SK-N-SH (cell line): ENCODE measurements around the gene SLC15A1. TPM values are rescaled to one million over a fixed set of nuclear protein-coding genes. Genes with fewer than 3 reads are reported as not detected.

ENCODE experiments used
- CTCF ChIA-PET: fragments of 300-600, 350-600 bp; formaldehyde crosslinking; extraction: SDS; loops from one replicate; lab custom pipeline; 2021; lab: Yijun Ruan, JAX
- POLR2A ChIA-PET: fragments of 350-600 bp; sonication (Branson Sonifier 250); formaldehyde crosslinking; extraction: SDS; loops from one replicate; lab custom pipeline; 2020; ENCODE audit warnings: antibody characterized with exemption, inconsistent platforms; lab: Yijun Ruan, JAX
- DNase-seq: peaks from one replicate; pipeline ENCODE4 v3.0.0; 2012
- H2AFZ ChIP-seq: fragments of 200-600 bp; sonication (generic); 2 replicates; pipeline ENCODE4 v1.8.1; 2016; ENCODE audit warnings: antibody characterized with exemption, mild to moderate bottlenecking, low read depth
- H3F3A ChIP-seq: fragments of 200-600 bp; sonication (generic); replicated peaks from 2 replicates; pipeline ENCODE3; 2016; ENCODE audit warnings: antibody characterized with exemption, mild to moderate bottlenecking; ENCODE audit not compliant: insufficient read depth
- H3K27ac ChIP-seq, 2 experiments: fragments of 200-500 bp in 1 of 2; fragments of 200-600 bp in 1 of 2; sonication (Bioruptor generic) in 1 of 2; sonication (generic), shearing (Covaris generic) in 1 of 2; 2 replicates each; pipeline versions ENCODE4 v1.5.1 to v1.6.1; 2014 to 2016; ENCODE audit warnings: low read depth in 2 of 2, inconsistent platforms in 1 of 2, low read length in 1 of 2, mild to moderate bottlenecking in 1 of 2, mixed read lengths in 1 of 2
- H3K27me3 ChIP-seq: fragments of 200-600 bp; sonication (generic), shearing (Covaris generic); 2 replicates; pipeline ENCODE4 v1.6.1; 2016; ENCODE audit warnings: mixed run types; ENCODE audit not compliant: insufficient read depth
- H3K36me3 ChIP-seq, 2 experiments: fragments of 200-500 bp in 1 of 2; fragments of 200-600 bp in 1 of 2; sonication (Bioruptor generic) in 1 of 2; sonication (generic) in 1 of 2; replicated peaks in 1 of 2; 2 replicates each; pipeline versions ENCODE3 to v1.5.1; 2014 to 2016; ENCODE audit warnings: low read length in 1 of 2, mild to moderate bottlenecking in 1 of 2; ENCODE audit not compliant: insufficient read depth in 2 of 2, control insufficient read depth in 1 of 2
- H3K4me1 ChIP-seq, 2 experiments: fragments of 200-500 bp in 1 of 2; fragments of 200-600 bp in 1 of 2; sonication (Bioruptor generic) in 1 of 2; sonication (generic), shearing (Covaris generic) in 1 of 2; 2 replicates each; pipeline versions ENCODE4 v1.5.1 to v1.6.1; 2014 to 2016; ENCODE audit warnings: low read depth in 1 of 2, low read length in 1 of 2, mixed run types in 1 of 2; ENCODE audit not compliant: insufficient read depth in 2 of 2, control insufficient read depth in 1 of 2
- H3K4me2 ChIP-seq: fragments of 200-600 bp; sonication (generic), shearing (Covaris generic); 2 replicates; pipeline ENCODE4 v1.6.1; 2017; ENCODE audit warnings: mixed run types
- H3K4me3 ChIP-seq, 2 experiments: fragments of 200-500 bp in 1 of 2; fragments of 200-600 bp in 1 of 2; sonication (Bioruptor generic) in 1 of 2; sonication (generic), shearing (Covaris generic) in 1 of 2; 2 replicates each; pipeline versions ENCODE4 v1.5.1 to v1.8.1; 2014 to 2016; ENCODE audit warnings: low read depth in 2 of 2, inconsistent platforms in 1 of 2, low read length in 1 of 2, mild to moderate bottlenecking in 1 of 2, mixed read lengths in 1 of 2, moderate library complexity in 1 of 2
- H3K79me2 ChIP-seq: fragments of 200-600 bp; sonication (generic); 2 replicates; pipeline ENCODE4 v1.8.1; 2017; ENCODE audit warnings: mild to moderate bottlenecking; ENCODE audit not compliant: insufficient read depth
- H3K9ac ChIP-seq: fragments of 200-600 bp; sonication (generic); 2 replicates; pipeline ENCODE4 v1.6.1; 2017; ENCODE audit warnings: mixed run types
- H3K9me2 ChIP-seq: fragments of 200-600 bp; sonication (generic); 2 replicates; pipeline ENCODE4 v1.6.1; 2017; ENCODE audit warnings: mixed run types
- H3K9me3 ChIP-seq: fragments of 200-600 bp; sonication (generic); 2 replicates; pipeline ENCODE4 v1.6.1; 2017; ENCODE audit warnings: mixed run types, mild to moderate bottlenecking, moderate library complexity
- H4K20me1 ChIP-seq: fragments of 200-600 bp; sonication (generic); 2 replicates; pipeline ENCODE4 v1.6.1; 2017; ENCODE audit warnings: mild to moderate bottlenecking, mixed run types; ENCODE audit not compliant: insufficient read depth
- CHD2 ChIP-seq: fragments of 150-350 bp; IDR thresholded peaks from 2 replicates; pipeline ENCODE4 v1.6.1; 2018; ENCODE audit warnings: low read length; ENCODE audit not compliant: partially characterized antibody
- EP300 ChIP-seq, 2 experiments: IDR thresholded peaks; 2 replicates each; pipeline versions ENCODE4 v1.4.0 to v1.6.1; 2012; ENCODE audit warnings: borderline replicate concordance in 1 of 2, low read depth in 1 of 2, low read length in 1 of 2
- FOXJ3 ChIP-seq: sonication (generic); formaldehyde crosslinking; IDR thresholded peaks from 2 replicates; pipeline ENCODE4 v1.5.1; 2020; ENCODE audit warnings: mild to moderate bottlenecking, missing genetic modification reagents
- FOXM1 ChIP-seq: IDR thresholded peaks from 2 replicates; pipeline ENCODE4 v1.4.0; 2012; ENCODE audit warnings: low read depth, mild to moderate bottlenecking
- JUND ChIP-seq: IDR thresholded peaks from 2 replicates; pipeline ENCODE4 v1.4.0; 2012
- MXI1 ChIP-seq: IDR thresholded peaks from 2 replicates; pipeline ENCODE4 v1.6.1; 2012; ENCODE audit warnings: mild to moderate bottlenecking, low read depth, low read length, improper control_type of control experiment
- NFIC ChIP-seq: IDR thresholded peaks from 2 replicates; pipeline ENCODE4 v1.4.0; 2012; ENCODE audit warnings: borderline replicate concordance
- NRF1 ChIP-seq: IDR thresholded peaks from 2 replicates; pipeline ENCODE4 v1.6.1; 2012; ENCODE audit warnings: low read depth, mild to moderate bottlenecking, low read length
- POLR2AphosphoS5 ChIP-seq: IDR thresholded peaks from 2 replicates; pipeline ENCODE4 v1.6.1; 2012; ENCODE audit warnings: low read depth, low read length
- RCOR1 ChIP-seq: fragments of 150-350 bp; IDR thresholded peaks from 2 replicates; pipeline ENCODE4 v1.6.1; 2017; ENCODE audit warnings: antibody characterized with exemption, low read length
- RFX5 ChIP-seq: IDR thresholded peaks from 2 replicates; pipeline ENCODE4 v1.6.1; 2012; ENCODE audit warnings: mild to moderate bottlenecking, improper control_type of control experiment, low read length
- TEAD4 ChIP-seq: IDR thresholded peaks from 2 replicates; pipeline ENCODE4 v1.4.0; 2012; ENCODE audit warnings: mild to moderate bottlenecking, borderline replicate concordance; ENCODE audit not compliant: insufficient read depth
- YY1 ChIP-seq: IDR thresholded peaks from 2 replicates; pipeline ENCODE4 v1.4.0; 2012; ENCODE audit warnings: low read depth, mild to moderate bottlenecking
- WGBS: methylation state at CpG from one replicate; pipeline ENCODE4 v1.1.6; 2017; ENCODE audit warnings: low lambda C conversion rate; 5-methylcytosine and 5-hydroxymethylcytosine counted together
- polyA plus RNA-seq, 3 experiments: library from polyadenylated mRNA; depleted of rRNA; stranded (reverse); fragments of >200 nt; gene quantifications; 2 replicates each; pipeline ENCODE4 v1.2.3, GENCODE V29; 2012
- TF ChIP-seq, protein P1 (sequence below): IDR thresholded peaks from 2 replicates; pipeline ENCODE4 v1.4.0; 2012; ENCODE audit warnings: low read depth, borderline replicate concordance
- TF ChIP-seq, protein P2 (sequence below): fragments of 150-350 bp; IDR thresholded peaks from 2 replicates; pipeline ENCODE4 v1.6.1; 2017; ENCODE audit warnings: antibody characterized with exemption, low read length, low read depth, borderline replicate concordance

Gene SLC15A1
- polyA plus RNA-seq, 1 of the 3 experiments (the other 2 are of a cell fraction): not detected

DNA sequence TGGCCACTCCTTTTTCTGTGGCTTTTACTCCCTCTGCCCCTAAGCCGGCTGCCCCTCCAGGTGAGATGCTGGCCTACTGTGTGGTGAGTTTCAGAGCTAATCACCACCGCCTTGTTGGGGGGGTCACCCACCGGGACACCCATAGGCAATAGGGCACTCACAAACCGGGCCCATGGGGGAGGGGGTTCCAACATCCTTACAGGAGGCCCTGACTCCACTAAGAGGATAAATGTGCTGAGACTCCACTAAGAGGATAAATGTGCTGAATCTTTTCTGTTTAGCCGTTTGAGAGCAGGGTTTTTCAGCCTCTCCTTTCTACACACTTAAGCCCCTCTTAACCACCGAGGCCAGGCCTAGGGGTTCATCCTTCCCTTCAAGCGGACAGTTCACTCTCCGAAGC is 73.7 kb downstream of the SLC15A1 start:
- H3K4me1 ChIP-seq: peaks cover 0 to 6% of the 10 kb centered on the region in 2 experiments; a peak in 1 of 4 replicates
- no peak overlapping the region for H3K4me3 ChIP-seq
- H3K36me3 ChIP-seq: no peaks in the 10 kb centered on the region
- no peaks in the 10 kb centered on the region for H3K9me2 ChIP-seq
- CTCF ChIA-PET: interaction anchor here (1.2 kb wide), 1 partner anchor 161 kb away, joined by 3 read pairs; no protein-coding TSS in a partner anchor
- H3K27ac ChIP-seq: no peak overlapping the region
- no peak overlapping the region for H3K9ac ChIP-seq
- no peaks in the 10 kb centered on the region for H3F3A ChIP-seq
- no peak for DNase-seq
- no peaks in the 10 kb centered on the region for H3K79me2 ChIP-seq
- no peaks in the 10 kb centered on the region for H3K9me3 ChIP-seq
- WGBS: 73% methylated on average over 7 of the region's 8 CpGs
- TF ChIP-seq NFIC: no peak
- no peak for TF ChIP-seq RCOR1
- TF ChIP-seq, protein P1, sequence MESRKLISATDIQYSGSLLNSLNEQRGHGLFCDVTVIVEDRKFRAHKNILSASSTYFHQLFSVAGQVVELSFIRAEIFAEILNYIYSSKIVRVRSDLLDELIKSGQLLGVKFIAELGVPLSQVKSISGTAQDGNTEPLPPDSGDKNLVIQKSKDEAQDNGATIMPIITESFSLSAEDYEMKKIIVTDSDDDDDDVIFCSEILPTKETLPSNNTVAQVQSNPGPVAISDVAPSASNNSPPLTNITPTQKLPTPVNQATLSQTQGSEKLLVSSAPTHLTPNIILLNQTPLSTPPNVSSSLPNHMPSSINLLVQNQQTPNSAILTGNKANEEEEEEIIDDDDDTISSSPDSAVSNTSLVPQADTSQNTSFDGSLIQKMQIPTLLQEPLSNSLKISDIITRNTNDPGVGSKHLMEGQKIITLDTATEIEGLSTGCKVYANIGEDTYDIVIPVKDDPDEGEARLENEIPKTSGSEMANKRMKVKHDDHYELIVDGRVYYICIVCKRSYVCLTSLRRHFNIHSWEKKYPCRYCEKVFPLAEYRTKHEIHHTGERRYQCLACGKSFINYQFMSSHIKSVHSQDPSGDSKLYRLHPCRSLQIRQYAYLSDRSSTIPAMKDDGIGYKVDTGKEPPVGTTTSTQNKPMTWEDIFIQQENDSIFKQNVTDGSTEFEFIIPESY: no peak
- no peak for TF ChIP-seq RFX5
- TF ChIP-seq POLR2AphosphoS5: no peak
- TF ChIP-seq, protein P2, sequence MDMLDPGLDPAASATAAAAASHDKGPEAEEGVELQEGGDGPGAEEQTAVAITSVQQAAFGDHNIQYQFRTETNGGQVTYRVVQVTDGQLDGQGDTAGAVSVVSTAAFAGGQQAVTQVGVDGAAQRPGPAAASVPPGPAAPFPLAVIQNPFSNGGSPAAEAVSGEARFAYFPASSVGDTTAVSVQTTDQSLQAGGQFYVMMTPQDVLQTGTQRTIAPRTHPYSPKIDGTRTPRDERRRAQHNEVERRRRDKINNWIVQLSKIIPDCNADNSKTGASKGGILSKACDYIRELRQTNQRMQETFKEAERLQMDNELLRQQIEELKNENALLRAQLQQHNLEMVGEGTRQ: no peak
- no peak for TF ChIP-seq YY1
- no peak for TF ChIP-seq NRF1
- TF ChIP-seq MXI1: no peak
- TF ChIP-seq TEAD4: no peak
- H3K4me2 ChIP-seq: no peak overlapping the region
- POLR2A ChIA-PET: no interaction called here
- H2AFZ ChIP-seq: no peak overlapping the region
- H3K27me3 ChIP-seq: no peaks in the 10 kb centered on the region; the same call in 1 of the 2 replicates
- no peaks in the 10 kb centered on the region for H4K20me1 ChIP-seq

DNA sequence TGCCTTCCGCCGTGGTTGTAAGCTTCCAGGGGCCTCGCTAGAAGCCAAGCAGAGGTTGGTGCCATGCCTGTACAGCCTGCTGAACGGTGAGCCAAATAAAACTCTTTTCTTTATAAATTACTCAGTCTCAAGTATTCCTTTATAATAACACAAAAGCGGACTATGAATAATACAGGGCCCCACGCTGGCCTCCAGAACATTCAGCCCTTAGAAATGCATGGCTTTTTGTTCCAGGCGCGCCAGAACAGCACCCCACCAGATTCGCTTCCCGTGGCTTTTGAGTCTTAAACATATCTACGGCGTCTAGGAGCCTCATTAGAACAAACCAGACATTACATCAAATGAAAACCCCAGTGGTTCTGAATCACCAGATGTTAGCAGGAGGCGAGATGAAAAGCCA is 75.1 kb downstream of the SLC15A1 start:
- no peaks in the 10 kb centered on the region for H3K9me3 ChIP-seq
- H3F3A ChIP-seq: no peaks in the 10 kb centered on the region
- DNase-seq: no peak
- peaks cover 0 to 8% of the 10 kb centered on the region in 2 experiments; a peak in 1 of 4 replicates for H3K4me1 ChIP-seq
- H3K4me3 ChIP-seq: no peak overlapping the region
- no peaks in the 10 kb centered on the region for H3K9me2 ChIP-seq
- 88% methylated on average over 13 of the region's 13 CpGs for WGBS
- CTCF ChIA-PET: interaction anchor here (1.3 kb wide), 1 partner anchor 24 kb away, joined by 6 read pairs; no protein-coding TSS in a partner anchor
- H3K4me2 ChIP-seq: no peak overlapping the region
- H2AFZ ChIP-seq: no peak overlapping the region
- no peak for TF ChIP-seq FOXJ3 (CRISPR knock-in tag)
- no peak for TF ChIP-seq CHD2
- no peak for TF ChIP-seq YY1
- no peak for TF ChIP-seq FOXM1
- no peak for TF ChIP-seq NFIC
- TF ChIP-seq JUND: no peak
- no peak for TF ChIP-seq EP300 (IDR thresholded peaks at IDR 0.05; ENCODE audit: borderline replicate concordance in 1 of 2, low read depth in 1 of 2, low read length in 1 of 2)
- TF ChIP-seq POLR2AphosphoS5: no peak
- no peaks in the 10 kb centered on the region for H4K20me1 ChIP-seq
- POLR2A ChIA-PET: no interaction called here
- H3K27ac ChIP-seq: no peak overlapping the region
- H3K79me2 ChIP-seq: no peaks in the 10 kb centered on the region
- H3K36me3 ChIP-seq: no peaks in the 10 kb centered on the region
- H3K27me3 ChIP-seq: no peaks in the 10 kb centered on the region; the same call in 1 of the 2 replicates
- no peak overlapping the region for H3K9ac ChIP-seq
